ENCODE results near the gene KNOP1. TPM values are rescaled to one million over a fixed set of nuclear protein-coding genes. Genes with fewer than 3 reads are reported as not detected.

The KNOP1 gene
- polyA plus RNA-seq, 3 donors = 1.5 to 2.8 (median 2.4) TPM

GRCh38 chr16:19700319-19700781 is 17.7 kb downstream of the KNOP1 start:
- no peak for DNase-seq
- 94% methylated on average over 3 of the region's 6 CpGs for WGBS (ENCODE audit: insufficient coverage)
- peaks cover 0 to 3% (median 0%) of the 10 kb centered on the region in 7 donors for H3K9me3 Mint-ChIP-seq
- H4K20me1 ChIP-seq (ENCODE audit: insufficient read depth, low read length) = no peaks in the 10 kb centered on the region
- H3K27ac Mint-ChIP-seq = peak overlapping the region in 1 of 7 donors; percentile 23
- intact Hi-C loops (cut with micrococcal nuclease) = no loop called here
- H2AFZ ChIP-seq (ENCODE audit: insufficient read depth, low read depth, low read length, poor library complexity, severe bottlenecking) = no peak overlapping the region
- H3K9ac ChIP-seq (ENCODE audit: insufficient read depth, low read length, poor library complexity, severe bottlenecking) = no peak overlapping the region
- peaks cover 59 to 80% of the 10 kb centered on the region in 2 donors for H3K36me3 ChIP-seq (replicated peaks in 1 of 2; ENCODE audit: control insufficient read depth in 1 of 2, insufficient read depth in 2 of 2, low read length in 2 of 2)
- H3K27ac ChIP-seq (ENCODE audit: low read depth in 1 of 2, low read length in 2 of 2) = no peak overlapping the region
- H3K4me1 ChIP-seq (ENCODE audit: control insufficient read depth in 1 of 2, insufficient read depth in 2 of 2, low read length in 2 of 2) = peaks cover 17 to 18% of the 10 kb centered on the region in 2 donors
- no peaks in the 10 kb centered on the region for H3K79me2 ChIP-seq (ENCODE audit: insufficient read depth, low read length)
- TF ChIP-seq CTCF (IDR thresholded peaks at IDR 0.05) = no peak
- peaks cover 0 to 3% (median 2%) of the 10 kb centered on the region in 3 donors for H3K27me3 Mint-ChIP-seq (ENCODE audit: low read depth in 3 of 3)
- peaks cover 66 to 84% of the 10 kb centered on the region in 2 donors for H3K36me3 Mint-ChIP-seq
- H3K4me1 Mint-ChIP-seq = peaks cover 23% of the 10 kb centered on the region
- no peak overlapping the region for H3K4me3 ChIP-seq (replicated peaks in 1 of 3; ENCODE audit: low read depth in 2 of 3, low read length in 3 of 3)
- no peaks in the 10 kb centered on the region for H3K9me3 ChIP-seq (replicated peaks in 1 of 2; ENCODE audit: control insufficient read depth in 1 of 2, insufficient read depth in 1 of 2, low read length in 2 of 2)
- no peak overlapping the region for H3K4me3 Mint-ChIP-seq
- H3K27me3 ChIP-seq (ENCODE audit: control insufficient read depth in 2 of 2, insufficient read depth in 2 of 2, low read length in 2 of 2) = no peaks in the 10 kb centered on the region
- H3K4me2 ChIP-seq (replicated peaks; ENCODE audit: extremely low read depth, low read length, poor library complexity, severe bottlenecking) = no peak overlapping the region

GRCh38 chr16:19699472-19699871 is 18.6 kb downstream of the KNOP1 start:
- Mint-ChIP-seq H3K27me3 (ENCODE audit: low read depth in 3 of 3) (peaks cover 0 to 3% (median 2%) of the 10 kb centered on the region in 3 donors), H3K9me3 (peaks cover 0 to 3% (median 0%) of the 10 kb centered on the region in 7 donors), H3K4me1 (peaks cover 23% of the 10 kb centered on the region), H3K27ac (no peak overlapping the region), H3K36me3 (peaks cover 63 to 77% of the 10 kb centered on the region in 2 donors), H3K4me3 (no peak overlapping the region)
- H2AFZ ChIP-seq (ENCODE audit: insufficient read depth, low read depth, low read length, poor library complexity, severe bottlenecking) = no peak overlapping the region
- H3K36me3 ChIP-seq (replicated peaks in 1 of 2; ENCODE audit: control insufficient read depth in 1 of 2, insufficient read depth in 2 of 2, low read length in 2 of 2) = peaks cover 50 to 77% of the 10 kb centered on the region in 2 donors
- H3K4me2 ChIP-seq (replicated peaks; ENCODE audit: extremely low read depth, low read length, poor library complexity, severe bottlenecking) = no peak overlapping the region
- no peaks in the 10 kb centered on the region for H3K27me3 ChIP-seq (ENCODE audit: control insufficient read depth in 2 of 2, insufficient read depth in 2 of 2, low read length in 2 of 2)
- no peak overlapping the region for H3K4me3 ChIP-seq (replicated peaks in 1 of 3; ENCODE audit: low read depth in 2 of 3, low read length in 3 of 3)
- H3K27ac ChIP-seq (ENCODE audit: low read depth in 1 of 2, low read length in 2 of 2) = no peak overlapping the region
- WGBS (ENCODE audit: insufficient coverage) = 96% methylated on average over 7 of the region's 8 CpGs
- no peak for DNase-seq
- no peak overlapping the region for H3K9ac ChIP-seq (ENCODE audit: insufficient read depth, low read length, poor library complexity, severe bottlenecking)
- H3K4me1 ChIP-seq (ENCODE audit: control insufficient read depth in 1 of 2, insufficient read depth in 2 of 2, low read length in 2 of 2) = peaks cover 17 to 18% of the 10 kb centered on the region in 2 donors
- intact Hi-C loops (cut with micrococcal nuclease) = loop anchor here in 1 of 2 donors (5.0 kb wide), 1 partner anchor 38 kb away; no protein-coding TSS in a partner anchor
- no peaks in the 10 kb centered on the region for H4K20me1 ChIP-seq (ENCODE audit: insufficient read depth, low read length)
- no peak for TF ChIP-seq CTCF (IDR thresholded peaks at IDR 0.05)
- no peaks in the 10 kb centered on the region for H3K9me3 ChIP-seq (replicated peaks in 1 of 2; ENCODE audit: control insufficient read depth in 1 of 2, insufficient read depth in 1 of 2, low read length in 2 of 2)
- H3K79me2 ChIP-seq (ENCODE audit: insufficient read depth, low read length) = no peaks in the 10 kb centered on the region
